AML-193 (cell line): ENCODE measurements around the gene RNGTT.

Source experiments
- DNase-seq, 2 experiments: peaks; one replicate each; lab custom pipeline; 2025; lab: John Stamatoyannopoulos, UW

Gene RNGTT

GRCh38 chr6:88655586-88655985, 307.8 kb downstream of the RNGTT start:
- no peak for DNase-seq

- no peak for DNase-seq
Measured at GRCh38 chr6:88653936-88654335, 309.5 kb downstream of the RNGTT start.

- DNase-seq = no peak
Measured at GRCh38 chr6:88651400-88651799, 312.0 kb downstream of the RNGTT start.

GRCh38 chr6:88650979-88651378, 312.4 kb downstream of the RNGTT start:
- no peak for DNase-seq

- DNase-seq = no peak
Measured at GRCh38 chr6:88650029-88650619, 313.3 kb downstream of the RNGTT start.

GRCh38 chr6:88641178-88641903, 322.1 kb downstream of the RNGTT start:
- DNase-seq = no peak

GRCh38 chr6:88637761-88638545, 325.5 kb downstream of the RNGTT start:
- no peak for DNase-seq

GRCh38 chr6:88636871-88637270, 326.5 kb downstream of the RNGTT start:
- no peak for DNase-seq

GRCh38 chr6:88633782-88634181, 329.6 kb downstream of the RNGTT start:
- DNase-seq = no peak

GRCh38 chr6:88631830-88632229, 331.6 kb downstream of the RNGTT start:
- no peak for DNase-seq

- no peak for DNase-seq
Measured at GRCh38 chr6:88629838-88630494, 333.5 kb downstream of the RNGTT start.

- no peak for DNase-seq
Measured at GRCh38 chr6:88626460-88626859, 337.0 kb downstream of the RNGTT start.

GRCh38 chr6:88623531-88623930, 339.9 kb downstream of the RNGTT start:
- no peak for DNase-seq

- no peak for DNase-seq
Measured at GRCh38 chr6:88619951-88620350, 343.5 kb downstream of the RNGTT start.

GRCh38 chr6:88616380-88616779, 347.0 kb downstream of the RNGTT start:
- DNase-seq = no peak

- no peak for DNase-seq
Measured at GRCh38 chr6:88614316-88614877, 349.0 kb downstream of the RNGTT start.

GRCh38 chr6:88612631-88613030, 350.8 kb downstream of the RNGTT start:
- no peak for DNase-seq

GRCh38 chr6:88611721-88612120, 351.7 kb downstream of the RNGTT start:
- no peak for DNase-seq

- no peak for DNase-seq
Measured at GRCh38 chr6:88609983-88610382, 353.4 kb downstream of the RNGTT start.

- no peak for DNase-seq
Measured at GRCh38 chr6:88605271-88605670, 358.1 kb downstream of the RNGTT start.

- DNase-seq = no peak
Measured at GRCh38 chr6:88599571-88599970, 363.8 kb downstream of the RNGTT start.

GRCh38 chr6:88596801-88597200, 366.6 kb downstream of the RNGTT start:
- DNase-seq = no peak
